Measurements from ENCODE around the gene TSPEAR. TPM values are rescaled to one million over a fixed set of nuclear protein-coding genes. Genes with fewer than 3 reads are reported as not detected.

TSPEAR gene
- not detected in 2 replicates for total RNA-seq (2014; rRNA removed; shearing (Covaris generic))
- polyA plus RNA-seq (2015; cell fraction: cytosol; rRNA removed) = not detected in 2 replicates
- not detected in 2 replicates for polyA plus RNA-seq (2015; cell fraction: nucleus; rRNA removed)

GRCh38 chr21:44711327-44712202 lies at the start of gene TSPEAR:
Gene TSPEAR, minus strand, starts transcription at chr21:44711572. Its CDS starts 58 bp downstream, at chr21:44711514.
- no peak for DNase-seq (ENCODE audit: low read depth, low spot score)
- in situ Hi-C loops (cut with HindIII; ENCODE audit: low pct_unique_long_range_greater_than_20kb, low sequenced_read_pairs) = no loop called here

DNA sequence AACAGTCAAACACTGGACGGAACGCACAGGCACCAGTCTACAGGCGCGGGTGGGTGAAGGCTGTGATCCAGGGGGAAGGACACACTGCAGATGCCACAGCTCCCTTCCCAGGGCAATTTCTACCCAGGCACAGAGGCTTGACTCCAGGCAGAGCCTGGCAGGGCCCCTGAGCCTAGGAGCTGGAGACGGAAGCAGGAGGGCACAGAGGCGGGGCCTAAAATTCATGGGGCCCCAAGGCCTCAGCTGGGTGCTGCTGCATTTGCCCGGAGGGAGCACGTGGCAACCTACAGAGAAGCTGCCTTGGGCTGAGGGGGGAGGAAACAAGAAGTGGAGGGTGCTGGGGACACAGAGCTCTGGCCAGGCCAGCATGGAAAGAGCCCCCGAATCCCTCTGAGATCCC lies 49.0 kb upstream of the TSPEAR start:
- DNase-seq (ENCODE audit: low read depth, low spot score) = no peak
- in situ Hi-C loops (cut with HindIII; ENCODE audit: low pct_unique_long_range_greater_than_20kb, low sequenced_read_pairs) = no loop called here

DNA sequence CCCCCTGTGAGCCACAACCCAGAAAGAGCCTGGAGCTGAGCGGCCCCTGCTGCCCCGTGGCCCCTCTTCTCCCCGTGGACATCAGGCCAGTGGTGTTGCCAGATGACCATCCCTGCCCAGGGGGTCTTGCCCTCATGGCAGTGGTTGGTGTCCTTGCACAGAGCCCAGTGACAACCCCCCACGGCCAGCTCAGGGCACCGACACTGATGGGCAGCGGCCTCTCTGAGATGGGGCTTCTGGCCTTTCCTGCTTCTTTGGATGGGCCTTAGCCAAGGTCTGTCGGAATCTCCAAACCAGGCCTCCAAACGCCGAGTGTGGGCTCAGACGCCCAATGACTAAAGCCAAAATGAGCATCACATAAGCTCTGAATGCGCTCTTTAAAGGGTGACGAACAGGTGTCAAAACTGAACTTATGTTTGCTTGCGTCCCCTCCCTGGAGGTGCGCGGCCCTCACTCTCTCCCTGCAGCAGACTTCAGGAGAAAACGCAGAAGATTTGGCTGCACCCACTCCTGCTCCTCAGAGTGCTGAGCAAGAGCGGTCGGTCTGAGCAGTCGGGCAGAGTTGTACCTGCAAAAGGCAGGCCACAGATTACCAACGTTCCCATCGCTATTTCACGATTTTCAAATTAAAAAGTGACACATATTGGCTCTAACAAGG lies 48.4 kb upstream of the TSPEAR start:
- in situ Hi-C loops (cut with HindIII; ENCODE audit: low pct_unique_long_range_greater_than_20kb, low sequenced_read_pairs) = no loop called here
- DNase-seq (ENCODE audit: low read depth, low spot score) = no peak

DNA sequence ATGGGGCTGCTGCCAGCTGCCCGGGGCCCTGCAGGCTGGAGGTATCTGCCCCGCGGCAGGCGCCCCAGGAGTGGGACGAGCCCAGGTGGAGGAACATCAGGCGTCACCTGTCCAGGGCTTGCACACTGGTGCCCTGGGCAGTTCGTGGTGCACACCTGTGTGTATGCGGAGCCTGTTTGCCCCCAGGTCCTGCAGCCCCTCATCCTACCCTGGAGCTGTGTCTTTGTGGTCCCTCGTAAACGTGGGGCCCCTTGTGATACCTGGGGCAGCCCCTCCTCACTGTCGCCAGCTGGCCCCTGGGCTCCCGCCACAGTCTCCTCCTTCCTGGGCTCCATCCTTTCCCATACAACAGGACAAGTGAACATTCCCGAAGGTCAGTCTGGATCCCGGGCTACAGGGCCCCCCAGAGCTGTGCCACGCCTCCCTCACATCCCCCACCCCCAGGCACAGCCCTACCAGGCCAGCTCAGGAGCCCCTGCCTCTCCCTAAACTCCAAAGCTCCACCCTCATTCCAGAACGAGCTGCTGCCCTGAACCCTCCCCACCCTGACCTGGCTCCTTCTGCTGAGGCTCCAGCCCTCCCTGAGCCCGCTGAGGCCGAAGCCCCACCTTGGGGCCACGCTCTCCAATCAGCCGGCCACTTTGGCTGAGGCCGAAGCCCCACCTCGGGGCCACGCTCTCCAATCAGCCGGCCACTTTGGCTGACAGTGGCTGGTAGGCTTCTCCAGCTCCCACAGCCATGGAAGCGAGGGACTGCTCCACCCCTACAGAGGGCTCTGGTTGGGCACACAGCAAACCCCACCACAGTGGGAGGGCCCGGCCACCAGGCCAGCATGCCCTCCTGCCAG lies 47.6 kb upstream of the TSPEAR start:
- in situ Hi-C loops (cut with HindIII; ENCODE audit: low pct_unique_long_range_greater_than_20kb, low sequenced_read_pairs) = no loop called here
- DNase-seq (ENCODE audit: low read depth, low spot score) = no peak

- no peak for DNase-seq (ENCODE audit: low read depth, low spot score)
- in situ Hi-C loops (cut with HindIII; ENCODE audit: low pct_unique_long_range_greater_than_20kb, low sequenced_read_pairs) = no loop called here
Observed at GRCh38 chr21:44758141-44758561, 46.8 kb upstream of the TSPEAR start.

DNA sequence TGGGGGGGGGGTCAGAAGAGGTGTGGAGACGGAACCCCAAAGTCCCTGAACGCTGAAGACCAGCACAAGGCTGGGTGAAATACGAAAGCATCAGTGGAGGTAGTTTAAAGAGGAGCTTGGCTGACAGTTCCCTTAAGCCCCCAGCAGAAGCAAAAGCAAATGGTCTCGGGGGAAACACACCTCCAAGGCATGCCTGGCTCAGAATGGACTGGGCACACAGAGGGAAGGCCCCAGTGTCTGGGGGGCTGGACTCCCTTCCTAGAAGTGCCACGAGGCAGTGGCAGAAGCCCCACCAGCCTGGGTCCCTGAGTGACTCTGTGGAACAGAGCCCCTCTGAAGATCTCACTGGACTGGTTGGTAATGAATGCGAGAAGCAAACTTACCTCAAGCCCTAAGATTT lies 46.4 kb upstream of the TSPEAR start:
- no peak for DNase-seq (ENCODE audit: low read depth, low spot score)
- in situ Hi-C loops (cut with HindIII; ENCODE audit: low pct_unique_long_range_greater_than_20kb, low sequenced_read_pairs) = no loop called here

GRCh38 chr21:44756423-44757185 lies 45.2 kb upstream of the TSPEAR start:
- DNase-seq (ENCODE audit: low read depth, low spot score) = peak; percentile 29
- in situ Hi-C loops (cut with HindIII; ENCODE audit: low pct_unique_long_range_greater_than_20kb, low sequenced_read_pairs) = no loop called here

DNA sequence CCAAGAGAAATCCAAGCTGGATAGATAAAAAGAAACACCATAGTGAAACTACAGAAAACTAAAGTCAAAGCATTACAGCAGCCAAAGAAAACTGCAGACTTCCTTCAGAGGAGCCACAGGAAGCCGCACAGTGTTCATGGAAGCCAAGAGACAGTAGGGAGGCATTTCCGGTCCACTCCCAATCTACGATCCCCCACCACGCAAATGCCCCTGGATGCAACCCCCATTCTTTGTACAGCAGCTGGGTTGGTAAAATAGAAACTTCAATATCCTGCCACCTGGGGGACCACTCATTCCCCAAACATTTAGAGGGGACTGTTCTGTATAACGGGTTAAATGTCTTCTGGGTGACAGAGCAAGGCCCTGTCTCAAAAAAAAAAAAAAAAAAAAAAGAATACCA lies 43.9 kb upstream of the TSPEAR start:
- in situ Hi-C loops (cut with HindIII; ENCODE audit: low pct_unique_long_range_greater_than_20kb, low sequenced_read_pairs) = no loop called here
- DNase-seq (ENCODE audit: low read depth, low spot score) = no peak

DNA sequence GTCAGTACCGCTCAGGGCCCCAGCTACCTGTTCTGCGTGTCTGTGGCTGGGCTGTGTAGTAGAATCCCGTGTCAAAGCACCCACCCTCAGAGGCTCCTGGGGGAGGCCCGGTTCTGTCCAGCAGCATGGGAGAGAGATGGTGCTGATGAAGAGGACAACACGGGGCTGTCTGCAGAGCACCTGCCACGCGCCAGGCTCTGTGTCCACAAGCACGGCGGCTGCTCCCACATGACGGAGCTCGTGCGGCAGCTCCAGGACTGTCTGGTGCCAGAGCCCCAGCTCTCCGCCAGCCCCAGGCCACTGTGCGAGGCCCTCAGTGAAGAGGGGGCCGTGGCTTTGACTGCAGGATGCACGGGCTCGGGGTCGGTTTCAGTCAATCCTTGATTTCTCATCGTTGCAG lies 42.0 kb upstream of the TSPEAR start:
- DNase-seq (ENCODE audit: low read depth, low spot score) = no peak
- in situ Hi-C loops (cut with HindIII; ENCODE audit: low pct_unique_long_range_greater_than_20kb, low sequenced_read_pairs) = no loop called here

- DNase-seq (ENCODE audit: low read depth, low spot score) = no peak
- in situ Hi-C loops (cut with HindIII; ENCODE audit: low pct_unique_long_range_greater_than_20kb, low sequenced_read_pairs) = no loop called here
Observed at GRCh38 chr21:44752671-44753235, 41.4 kb upstream of the TSPEAR start.

DNA sequence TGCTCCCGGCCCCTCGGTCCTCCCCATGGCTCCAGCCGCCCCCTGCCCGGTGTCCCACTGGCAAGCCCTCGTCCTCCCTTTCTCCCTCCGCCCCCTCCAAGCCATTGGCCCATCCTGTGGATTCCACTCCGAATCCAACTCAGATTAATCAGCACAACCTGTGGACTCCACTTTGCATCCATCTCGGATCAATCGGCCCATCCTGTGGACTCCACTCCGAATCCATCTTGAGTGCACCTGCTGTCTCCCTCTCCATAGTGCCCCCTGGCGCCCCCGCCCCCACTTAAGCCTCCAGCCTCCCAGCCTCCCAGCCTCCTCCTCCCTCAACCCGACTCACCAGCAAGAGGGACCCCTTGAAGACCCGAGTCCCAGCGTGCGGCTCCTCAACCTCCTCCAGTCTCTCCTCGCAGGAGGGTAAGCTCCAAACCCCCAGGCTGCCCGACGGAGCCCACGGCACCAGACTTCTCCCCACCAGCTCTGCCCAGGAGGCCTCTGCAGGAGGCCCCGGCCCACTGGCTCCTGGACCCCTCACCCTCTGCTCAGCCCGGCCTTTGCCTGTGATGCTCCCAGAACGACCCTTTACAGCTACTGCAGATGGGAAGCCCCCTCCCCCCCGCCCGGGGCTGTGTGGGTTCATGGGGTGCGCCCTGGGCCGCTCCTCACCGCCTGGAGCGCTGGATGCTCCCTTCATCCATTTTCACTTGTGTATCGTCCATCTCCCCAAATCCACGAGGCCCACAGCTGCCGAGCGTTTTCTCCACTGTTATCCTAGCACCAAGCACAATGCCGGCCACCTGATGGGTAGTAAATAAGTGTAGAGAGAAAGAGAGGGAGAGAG lies 40.6 kb upstream of the TSPEAR start:
- in situ Hi-C loops (cut with HindIII; ENCODE audit: low pct_unique_long_range_greater_than_20kb, low sequenced_read_pairs) = no loop called here
- no peak for DNase-seq (ENCODE audit: low read depth, low spot score)

DNA sequence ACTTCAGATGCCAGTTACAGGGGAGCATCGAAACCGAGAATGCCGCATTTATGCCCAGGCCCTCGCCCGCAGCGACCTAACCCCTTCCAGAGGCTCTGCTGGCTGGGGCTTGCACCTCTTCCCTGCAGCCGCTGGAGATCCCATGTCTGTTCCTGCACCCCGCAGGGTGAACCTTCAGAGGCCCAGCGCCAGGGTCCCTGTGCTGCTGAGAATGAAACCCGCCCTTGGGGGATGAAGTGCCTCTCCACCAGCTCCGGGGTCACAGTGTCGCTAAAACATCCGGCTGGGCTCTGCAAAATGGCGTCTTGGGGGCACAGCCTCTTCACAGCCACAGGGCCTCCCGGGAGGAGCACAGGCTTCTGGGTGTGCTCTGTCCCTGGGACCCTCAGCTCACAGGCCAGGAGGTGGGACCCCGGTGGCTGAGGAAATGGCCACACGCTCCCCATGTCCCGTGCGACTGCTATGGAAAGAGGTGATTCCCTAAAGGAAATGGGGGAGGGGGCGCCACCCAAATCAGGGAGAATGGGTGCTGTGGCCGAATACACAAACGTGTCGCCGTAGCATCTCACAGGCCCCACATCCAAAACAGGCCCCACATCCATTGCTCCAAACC lies 39.9 kb upstream of the TSPEAR start:
- in situ Hi-C loops (cut with HindIII; ENCODE audit: low pct_unique_long_range_greater_than_20kb, low sequenced_read_pairs) = no loop called here
- no peak for DNase-seq (ENCODE audit: low read depth, low spot score)

DNA sequence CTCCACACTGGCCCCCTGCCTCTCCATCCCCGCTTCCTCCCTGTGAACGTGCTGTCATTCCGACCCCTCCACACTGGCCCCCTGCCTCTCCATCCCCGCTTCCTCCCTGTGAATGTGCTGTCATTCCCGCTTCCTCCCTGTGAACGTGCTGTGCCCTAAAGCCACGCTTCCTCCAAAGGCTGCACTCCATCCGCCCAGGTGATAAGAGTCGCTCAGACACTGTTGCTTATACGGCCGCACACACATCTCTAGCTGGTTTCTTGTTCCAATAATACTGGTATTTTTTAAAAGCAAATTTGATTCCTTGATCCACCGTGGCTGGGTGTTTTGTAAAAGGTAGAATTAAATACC lies 39.3 kb upstream of the TSPEAR start:
- in situ Hi-C loops (cut with HindIII; ENCODE audit: low pct_unique_long_range_greater_than_20kb, low sequenced_read_pairs) = no loop called here
- no peak for DNase-seq (ENCODE audit: low read depth, low spot score)

GRCh38 chr21:44749759-44750674 lies 38.6 kb upstream of the TSPEAR start:
- no peak for DNase-seq (ENCODE audit: low read depth, low spot score)
- in situ Hi-C loops (cut with HindIII; ENCODE audit: low pct_unique_long_range_greater_than_20kb, low sequenced_read_pairs) = no loop called here

- in situ Hi-C loops (cut with HindIII; ENCODE audit: low pct_unique_long_range_greater_than_20kb, low sequenced_read_pairs) = no loop called here
- no peak for DNase-seq (ENCODE audit: low read depth, low spot score)
Observed at GRCh38 chr21:44749116-44749758, 37.9 kb upstream of the TSPEAR start.
